Activated CD4-positive, alpha-beta T cell treated with anti-CD3 and anti-CD28 coated beads, Interleukin-2, Interleukin-6, amounts not matched to agents 100 ng/mL and 50 ng/mL, durations not matched to agents 16 hours and 8 hours (primary cell): ENCODE data around the gene NSF.
"Not testable (repeated sequence)": the region's sequence is repeated elsewhere in the genome, so short reads cannot be mapped to it uniquely, and the experiment has no call there.

ENCODE experiments used
- DNase-seq: peaks from one replicate; pipeline ENCODE4 v3.0.0-alpha.2; 2020

The NSF gene

DNA sequence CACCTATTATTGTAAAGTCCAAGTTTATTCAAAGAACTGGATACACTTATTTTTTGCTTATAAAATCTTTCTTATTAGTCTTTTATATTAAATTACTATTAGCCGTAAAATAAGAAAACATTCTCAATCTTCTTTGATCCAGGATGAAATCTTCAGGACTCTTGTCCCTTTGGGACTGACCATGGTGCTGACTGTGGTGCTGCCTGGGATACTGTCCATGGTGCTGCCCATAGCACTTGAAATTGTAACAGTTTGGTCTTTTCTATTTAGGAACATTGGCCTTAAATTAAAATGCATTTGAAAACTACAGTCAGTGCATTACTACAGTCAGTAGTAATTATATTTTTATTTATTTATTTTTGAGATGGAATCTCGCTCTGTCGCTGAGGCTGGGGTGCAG is 41.7 kb downstream of the NSF start:
- DNase-seq, result not testable (repeated sequence)

DNA sequence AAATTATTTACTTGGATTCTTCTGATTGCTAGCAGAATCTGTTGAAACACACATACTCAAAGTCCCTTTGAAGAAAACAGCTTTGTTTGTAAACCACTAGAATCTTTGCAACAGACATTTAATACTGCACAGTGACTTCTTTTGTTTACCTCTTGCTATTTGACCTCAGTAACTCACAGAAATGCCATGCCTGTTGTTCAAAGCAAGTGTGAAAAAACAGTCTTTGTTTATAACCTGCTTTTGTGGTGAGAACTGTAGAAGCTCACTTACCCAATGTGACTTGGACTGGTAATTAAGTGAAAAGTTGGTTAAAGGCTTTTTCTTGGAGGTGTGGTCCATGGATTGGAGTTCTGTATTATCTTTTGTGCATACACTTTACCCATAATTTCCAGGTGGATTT is 44.4 kb downstream of the NSF start:
- not testable (repeated sequence) for DNase-seq

DNA sequence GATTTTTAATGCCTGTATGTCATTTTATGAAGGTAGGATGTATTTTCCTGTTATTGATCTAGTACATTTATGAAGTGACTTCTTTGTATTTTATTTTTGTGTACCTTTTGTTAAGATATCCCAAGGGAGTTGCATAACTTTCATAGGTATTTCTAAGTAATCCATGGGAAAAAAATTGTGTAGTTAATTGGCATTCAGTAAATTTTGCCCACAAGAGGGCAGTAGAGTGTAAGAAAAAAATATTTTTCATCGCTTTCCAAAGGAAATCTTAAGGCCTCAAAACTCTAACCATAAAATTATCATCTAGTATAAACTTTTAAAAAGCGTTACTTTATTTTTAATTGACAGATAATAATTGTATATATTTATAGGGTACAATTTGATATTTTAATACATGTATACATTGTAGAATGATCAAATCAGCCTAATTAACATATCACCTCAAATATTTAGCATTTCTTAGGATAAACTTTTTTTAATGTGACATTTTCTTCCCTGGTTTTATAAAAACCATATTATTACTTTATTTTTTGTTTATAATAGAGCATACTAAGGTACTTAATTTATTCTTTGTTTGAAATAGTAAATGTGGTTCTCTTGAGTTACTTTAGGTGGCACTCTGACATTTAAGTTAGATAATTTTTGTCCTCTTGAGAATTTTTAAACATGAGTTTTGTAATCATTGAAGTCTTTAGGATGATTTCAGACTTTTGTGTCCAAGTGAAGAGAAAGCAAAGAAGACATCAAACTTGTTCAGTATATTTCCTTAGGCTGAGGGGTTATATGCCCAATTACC is 51.6 kb downstream of the NSF start:
- DNase-seq, result not testable (repeated sequence)

DNA sequence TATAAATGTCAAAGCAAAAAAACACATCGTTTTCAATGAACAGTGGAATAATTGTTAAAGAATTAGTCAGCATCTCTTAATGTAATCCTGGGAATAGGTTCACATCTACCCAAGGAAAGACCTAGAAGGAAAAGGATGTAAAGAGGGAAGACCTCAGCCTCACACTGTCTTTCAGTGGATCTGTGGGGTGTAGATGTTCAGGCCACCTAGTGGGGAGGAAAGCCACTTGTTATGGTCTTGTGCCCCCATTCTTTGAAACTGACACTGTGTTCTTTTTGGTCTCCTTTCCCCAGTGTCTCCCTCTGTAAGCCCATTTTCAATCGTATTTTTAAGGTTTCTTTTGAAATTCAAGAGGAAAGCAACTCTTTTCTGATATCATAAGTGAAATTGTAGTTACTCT is 56.8 kb downstream of the NSF start:
- not testable (repeated sequence) for DNase-seq

DNA sequence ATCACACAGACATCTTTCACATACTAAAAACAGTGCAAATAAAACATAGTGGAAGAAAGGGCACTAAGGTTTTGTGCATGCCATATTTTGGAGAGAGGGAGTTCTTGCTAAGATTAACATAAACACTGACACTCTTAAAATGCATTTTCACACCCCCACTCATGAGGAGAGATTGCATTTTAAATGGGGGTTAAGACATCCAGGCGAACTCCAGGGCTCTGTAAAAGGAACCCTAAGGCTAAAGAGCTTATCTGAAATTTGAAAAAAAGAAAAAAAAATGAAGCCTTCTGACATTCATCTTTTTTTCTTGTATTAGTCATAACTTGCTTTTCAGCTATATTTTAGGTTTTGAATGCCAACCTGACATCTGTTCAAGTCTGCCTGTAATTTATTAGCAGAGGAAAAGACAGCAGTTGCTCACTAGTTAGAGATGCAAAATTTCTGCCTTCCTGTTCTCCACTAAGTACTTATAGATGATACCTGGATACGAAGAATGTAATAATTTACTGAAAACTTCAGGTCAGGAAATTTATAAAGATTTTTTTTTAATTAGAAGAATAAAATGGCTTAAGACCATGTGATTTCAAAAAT is 57.3 kb downstream of the NSF start:
- not testable (repeated sequence) for DNase-seq

DNA sequence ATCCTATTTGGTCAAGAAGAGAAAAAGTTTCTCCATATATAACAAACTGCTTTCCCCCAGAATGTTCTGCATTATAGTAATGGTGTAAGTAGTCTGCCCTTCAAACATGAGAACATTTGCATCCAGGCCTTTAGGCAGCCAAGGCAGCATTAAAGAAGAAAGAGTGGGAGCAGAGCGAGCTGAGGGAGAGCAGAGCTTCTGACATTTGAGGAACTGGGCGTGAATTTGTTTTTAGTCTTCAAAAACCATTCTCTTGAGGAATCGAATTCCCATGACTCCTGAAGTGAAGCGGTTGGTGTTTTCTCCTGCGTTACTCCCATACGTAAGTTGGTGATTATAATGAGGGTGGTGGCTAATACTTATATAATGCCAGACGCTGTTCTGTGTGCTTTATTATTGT is 58.8 kb downstream of the NSF start:
- not testable (repeated sequence) for DNase-seq

DNA sequence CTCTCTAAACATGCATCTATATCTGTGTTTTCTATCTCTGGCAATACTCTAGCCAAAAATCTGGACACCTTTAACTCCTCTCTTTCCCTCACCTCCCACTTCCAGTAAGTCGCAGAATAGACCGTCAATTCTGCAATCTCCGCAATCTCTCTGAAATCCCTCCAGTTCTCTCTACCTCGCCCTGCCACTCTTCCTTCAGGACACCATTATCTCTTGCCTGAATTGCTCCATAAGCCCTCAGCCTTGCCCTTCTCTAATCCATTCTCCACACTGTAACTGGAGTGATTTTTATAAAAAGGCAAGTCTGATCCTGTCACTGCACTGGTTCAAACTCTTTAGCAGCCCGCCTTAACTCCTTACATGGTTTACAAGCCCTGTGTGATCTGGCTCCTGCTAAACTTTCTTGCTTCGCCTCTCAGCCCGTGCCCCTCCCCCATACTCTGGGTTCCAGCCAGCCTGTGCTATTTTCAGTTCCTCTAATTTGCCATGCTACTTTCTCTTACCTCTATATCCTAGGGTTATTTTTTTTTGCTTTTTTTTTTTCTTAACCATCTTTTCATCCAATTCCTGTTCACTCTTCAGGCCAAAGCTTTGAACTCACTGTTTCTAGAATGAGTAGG is 61.7 kb downstream of the NSF start:
- not testable (repeated sequence) for DNase-seq

DNA sequence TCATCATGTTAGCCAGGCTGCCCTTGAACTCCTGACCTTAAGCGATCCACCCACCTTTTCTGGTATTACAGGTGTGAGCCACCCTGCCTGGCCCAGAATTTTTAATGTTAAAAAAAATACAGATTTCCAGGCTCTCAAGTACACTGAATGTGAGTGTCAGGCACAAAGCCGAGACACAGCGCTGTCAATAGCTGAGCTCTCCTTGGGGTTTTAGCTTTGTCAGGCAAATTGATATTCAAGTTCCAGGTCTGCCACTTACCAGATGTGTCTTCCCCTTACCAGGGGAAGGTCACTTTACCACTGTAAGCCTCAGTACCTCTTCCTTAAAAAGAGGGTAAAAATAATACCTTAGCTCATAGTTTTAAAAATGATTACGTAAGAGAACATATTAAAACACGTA is 67.8 kb downstream of the NSF start:
- not testable (repeated sequence) for DNase-seq

DNA sequence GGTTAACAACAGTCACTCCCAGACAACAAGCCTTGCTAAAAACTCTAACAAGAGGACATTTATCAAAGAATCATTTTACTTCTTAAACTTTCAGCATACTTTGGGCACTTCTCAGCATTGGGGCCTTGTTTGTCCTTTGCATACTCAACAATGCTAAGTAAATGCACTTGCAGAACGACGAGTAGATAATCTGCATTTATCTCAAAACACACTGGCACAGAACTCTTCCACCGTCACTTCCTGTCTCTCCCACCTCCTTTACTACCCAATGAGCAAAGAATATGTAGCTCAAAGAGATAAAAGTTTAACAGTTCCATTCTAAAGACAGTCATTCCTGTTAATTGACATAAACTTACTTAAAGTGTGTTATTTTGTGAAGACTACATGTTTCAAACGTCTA is 69.2 kb downstream of the NSF start:
- not testable (repeated sequence) for DNase-seq

DNA sequence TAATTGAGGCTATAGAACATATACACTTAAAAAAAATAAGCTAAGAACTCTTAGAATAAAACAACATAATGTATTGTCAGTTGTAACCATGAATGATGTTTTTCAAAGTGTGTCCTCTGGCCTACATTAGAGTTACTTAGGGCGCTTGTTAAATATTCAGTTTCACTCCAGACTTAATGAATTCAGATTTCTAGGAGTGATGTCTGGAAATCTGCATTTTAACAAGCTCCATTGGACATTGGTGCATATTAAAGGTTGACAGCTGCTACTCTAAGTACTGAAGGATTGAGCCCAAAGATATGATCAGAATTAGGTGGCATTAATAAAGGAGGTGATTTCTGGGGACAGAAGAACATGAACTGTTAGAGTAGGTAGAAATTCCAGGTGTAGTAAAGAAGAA is 72.7 kb downstream of the NSF start:
- DNase-seq, result not testable (repeated sequence)

DNA sequence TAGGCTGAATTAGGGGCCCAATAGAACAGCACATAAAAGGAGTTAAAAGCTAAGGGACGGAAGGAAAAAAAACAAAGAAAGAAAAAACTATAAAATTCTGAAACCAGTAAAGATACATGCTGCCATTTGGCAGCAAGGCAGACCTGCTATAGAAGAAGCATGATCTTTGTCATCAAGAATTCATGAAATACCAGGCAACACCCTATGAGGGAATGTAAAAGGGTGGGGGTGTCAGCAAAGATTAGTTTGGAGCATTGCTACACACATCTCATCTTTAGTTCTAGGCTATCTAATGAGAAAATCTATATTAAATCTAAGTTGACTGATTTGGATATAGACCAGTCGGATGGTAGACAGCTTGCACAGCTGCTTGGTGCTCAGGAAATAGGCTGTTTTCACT is 73.1 kb downstream of the NSF start:
- DNase-seq, result not testable (repeated sequence)

DNA sequence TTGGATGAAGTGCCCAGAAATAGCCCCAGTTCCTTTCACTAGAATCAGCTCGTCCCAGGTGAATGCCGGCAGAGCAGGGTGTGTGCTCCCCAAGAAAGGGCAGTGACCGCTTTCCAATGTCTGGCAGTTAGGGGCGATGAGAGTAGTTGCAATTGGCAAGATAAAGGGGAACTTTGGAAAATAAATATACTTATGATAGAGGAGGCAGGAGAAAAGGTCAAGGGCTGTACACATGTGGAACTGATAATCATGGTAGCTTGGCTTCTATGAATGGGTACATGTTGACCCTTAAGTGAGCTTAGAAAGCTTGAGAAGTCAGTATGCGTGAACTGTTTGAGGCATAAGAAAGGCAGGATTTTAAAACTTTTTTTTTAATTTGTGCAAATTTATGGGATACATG is 75.5 kb downstream of the NSF start:
- not testable (repeated sequence) for DNase-seq

DNA sequence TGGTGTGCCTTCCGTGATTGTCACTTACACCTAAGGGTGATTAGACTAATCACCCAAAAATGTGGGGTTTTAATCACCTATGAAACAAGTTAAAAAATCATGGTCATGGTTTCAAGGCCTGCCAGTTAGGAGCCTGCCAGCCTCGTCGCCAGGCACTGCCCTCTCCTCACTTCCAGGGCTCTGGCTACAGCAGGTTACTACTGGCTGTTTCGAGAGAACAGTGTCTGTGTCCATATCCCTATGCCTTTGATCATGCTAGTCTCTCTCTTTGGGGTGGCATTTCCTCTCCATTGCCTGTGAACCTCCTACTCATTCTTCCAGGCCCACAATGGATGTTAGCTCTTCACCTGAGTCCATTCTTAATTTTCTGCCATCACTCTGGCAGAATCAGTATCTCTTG is 80.3 kb downstream of the NSF start:
- not testable (repeated sequence) for DNase-seq

DNA sequence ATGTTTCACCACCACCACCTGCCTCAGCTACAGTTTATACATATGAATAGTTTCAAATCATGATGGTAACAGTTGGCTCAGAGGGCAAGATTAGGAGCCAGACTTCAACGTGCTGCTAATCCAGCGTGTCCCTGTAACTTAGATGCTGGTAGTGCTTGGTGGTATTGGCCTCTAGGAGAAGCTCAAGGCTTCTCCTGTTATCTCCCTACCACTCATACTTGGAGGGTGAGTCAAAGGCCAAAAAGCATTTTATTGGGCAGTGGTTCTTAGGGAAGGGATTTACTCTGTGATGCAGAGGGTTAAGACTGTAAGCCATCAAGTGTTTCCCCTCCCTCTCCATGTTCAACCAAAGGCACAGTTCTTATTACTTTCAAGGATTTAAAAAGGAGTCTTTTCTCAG is 82.3 kb downstream of the NSF start:
- DNase-seq, result not testable (repeated sequence)

DNA sequence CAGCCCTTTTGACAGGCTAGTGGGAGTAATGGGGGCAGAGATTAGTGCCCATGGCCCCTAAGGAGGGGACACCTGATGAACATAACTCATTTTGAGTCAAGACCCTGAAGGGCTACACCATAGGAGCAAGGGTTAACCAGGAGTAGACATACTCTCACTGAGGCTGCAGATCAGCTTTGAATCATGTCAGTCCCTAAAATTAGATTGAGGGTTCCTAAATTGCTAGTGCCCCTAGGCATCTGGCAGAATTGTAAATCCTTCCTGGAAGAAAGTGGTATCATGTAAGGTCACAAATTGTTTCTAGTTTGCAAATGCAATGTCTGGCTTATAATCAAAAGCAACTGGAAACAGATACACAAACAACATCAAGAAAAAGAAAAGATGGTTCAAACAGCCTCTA is 87.3 kb downstream of the NSF start:
- not testable (repeated sequence) for DNase-seq

DNA sequence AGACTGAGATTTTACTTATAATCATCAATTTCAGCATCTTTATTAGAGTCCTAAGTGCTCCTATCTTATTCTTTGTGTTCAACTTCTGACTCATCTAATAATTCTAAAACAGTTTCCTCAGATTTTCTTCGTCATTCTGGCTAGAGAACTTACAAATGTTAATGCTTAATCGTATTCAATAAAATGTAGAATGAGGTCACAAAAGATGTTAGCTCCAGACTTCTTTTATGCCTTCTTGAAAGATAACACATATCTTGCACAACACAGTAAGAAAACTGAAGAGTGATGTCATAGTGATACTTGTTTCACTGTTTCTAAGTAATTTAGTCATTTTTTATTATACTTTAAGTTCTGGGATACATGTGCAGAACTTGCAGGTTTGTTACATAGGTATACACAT is 93.2 kb downstream of the NSF start:
- DNase-seq, result not testable (repeated sequence)

DNA sequence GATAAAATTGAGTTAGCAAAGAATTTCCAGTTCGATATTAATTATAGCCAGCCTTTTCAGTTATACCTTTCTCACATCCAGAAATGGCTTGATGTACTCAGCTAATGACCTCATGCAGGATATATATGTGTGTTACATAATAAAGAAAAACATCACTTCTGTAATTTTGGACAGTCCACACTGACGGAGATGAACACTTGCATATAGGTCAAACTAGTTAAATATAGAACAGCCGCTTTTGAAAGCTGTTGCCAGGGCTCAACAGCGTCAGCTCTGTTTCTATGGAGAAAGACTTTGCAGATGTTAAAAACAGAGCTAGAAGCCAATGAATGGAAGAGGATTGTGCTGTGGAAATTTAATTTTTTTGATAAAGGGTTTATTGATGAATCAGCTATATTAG is 94.8 kb downstream of the NSF start:
- DNase-seq, result not testable (repeated sequence)

DNA sequence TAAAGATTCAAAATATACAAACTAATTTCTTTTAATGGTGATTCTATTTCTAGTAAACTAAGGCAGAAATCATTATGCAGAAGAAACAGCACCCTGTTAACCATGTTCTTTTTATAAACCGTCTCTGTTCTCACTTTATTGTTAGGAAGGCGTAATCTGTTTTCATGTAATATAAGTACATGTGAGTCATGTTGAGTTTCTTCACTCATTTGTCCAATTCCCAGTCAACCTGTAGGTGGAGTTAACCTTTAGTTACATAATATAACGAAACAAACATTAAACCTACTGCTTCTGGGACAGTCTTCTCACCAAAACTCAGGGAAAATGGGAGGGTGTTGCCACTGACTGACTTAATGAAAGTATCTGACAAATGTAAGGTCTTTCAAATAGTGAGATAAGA is 101.7 kb downstream of the NSF start:
- DNase-seq, result not testable (repeated sequence)

DNA sequence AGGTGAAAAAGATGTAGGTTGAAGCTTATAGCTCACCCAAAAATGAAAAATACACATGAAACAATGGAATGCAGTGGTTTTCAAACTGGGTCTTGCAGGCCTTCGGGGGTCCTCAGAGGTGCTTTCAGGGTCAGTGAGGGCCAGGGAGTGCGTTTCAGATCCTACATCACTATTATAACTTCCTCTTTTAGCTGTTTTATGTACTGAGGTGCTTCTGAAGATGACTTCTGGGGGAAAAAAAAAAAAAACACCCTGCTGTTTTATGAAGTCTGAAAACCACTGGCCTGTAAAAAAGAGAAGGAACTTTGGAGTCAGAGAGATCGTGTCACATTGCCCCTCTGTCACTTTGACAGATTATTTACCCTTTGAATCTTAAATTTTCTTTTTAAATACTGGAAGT is 102.8 kb downstream of the NSF start:
- DNase-seq, result not testable (repeated sequence)

DNA sequence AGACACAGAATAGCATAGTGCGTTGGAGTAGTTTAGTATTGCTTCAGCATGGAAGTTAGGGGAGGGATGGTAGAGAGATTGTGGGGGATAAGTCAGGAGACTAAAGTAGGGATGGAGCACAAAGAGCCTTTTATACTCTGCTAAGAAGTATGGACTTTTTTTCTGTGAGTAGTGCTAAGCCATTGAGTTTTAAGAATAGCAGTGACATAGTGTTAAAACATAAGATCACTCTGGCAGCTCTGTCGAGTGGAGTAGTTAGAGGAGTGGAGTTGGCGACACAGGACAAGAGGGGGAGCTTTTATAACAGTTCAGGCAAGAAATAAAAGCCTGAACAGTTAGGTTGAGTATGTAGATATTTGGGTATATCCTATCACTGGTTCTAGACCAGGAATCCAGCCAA is 106.1 kb downstream of the NSF start:
- not testable (repeated sequence) for DNase-seq

DNA sequence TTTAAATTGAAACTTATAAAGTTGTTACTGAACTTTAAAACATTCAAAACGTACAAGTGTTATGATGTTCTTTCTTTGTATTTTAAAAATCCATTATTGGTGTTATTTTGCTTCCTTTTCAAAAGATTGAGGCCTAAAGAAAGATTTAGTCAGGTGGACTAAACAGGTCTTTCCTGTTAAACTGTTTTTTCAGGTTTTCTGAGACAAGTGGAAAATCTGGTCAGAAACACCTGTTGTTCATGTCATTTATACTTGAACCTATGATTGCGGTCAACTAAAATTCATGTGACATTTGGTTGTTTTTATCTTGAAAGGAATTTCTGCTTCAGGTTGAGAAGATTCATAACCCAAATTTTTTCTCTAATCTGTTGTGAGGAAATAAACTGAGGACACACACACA is 108.5 kb downstream of the NSF start:
- not testable (repeated sequence) for DNase-seq

DNA sequence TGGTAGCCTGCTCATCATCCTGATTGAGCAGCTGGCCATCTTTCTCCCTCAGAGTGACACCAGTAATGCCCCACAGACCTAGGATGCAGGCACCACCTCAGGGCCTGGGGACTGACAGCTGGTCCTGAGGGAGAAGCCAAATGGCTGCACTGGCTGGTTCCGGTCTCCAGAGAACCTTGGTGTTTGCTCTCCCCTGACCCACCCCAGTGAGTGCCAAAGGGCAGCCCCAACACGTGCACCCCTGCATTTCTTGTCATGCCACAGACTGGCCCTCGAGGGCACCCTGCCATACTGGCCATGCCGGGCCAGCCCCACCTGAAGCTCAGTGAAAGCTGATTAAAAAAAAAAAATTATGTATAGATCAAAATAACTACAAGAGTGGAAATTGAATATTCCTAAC is 127.5 kb downstream of the NSF start:
- DNase-seq, result no peak

DNA sequence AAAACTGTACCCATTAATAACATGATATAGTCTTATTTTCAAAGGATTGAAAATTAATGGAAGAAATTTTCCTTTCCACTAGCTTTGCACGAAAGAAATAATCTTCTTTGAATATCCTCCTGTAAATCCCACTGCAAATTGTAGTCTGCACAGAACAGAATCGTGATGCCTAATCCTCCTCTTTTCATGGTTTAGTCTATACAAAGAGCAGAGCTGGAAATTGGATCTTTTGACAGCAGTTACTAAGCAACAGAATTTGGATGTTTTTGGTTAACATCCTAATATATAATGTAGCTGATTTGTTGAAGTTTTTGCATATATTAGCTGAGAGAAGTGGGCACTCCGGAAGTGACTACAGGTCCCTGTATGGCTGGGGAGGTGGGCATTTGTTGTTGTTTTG is 129.4 kb downstream of the NSF start:
- DNase-seq, result no peak

DNA sequence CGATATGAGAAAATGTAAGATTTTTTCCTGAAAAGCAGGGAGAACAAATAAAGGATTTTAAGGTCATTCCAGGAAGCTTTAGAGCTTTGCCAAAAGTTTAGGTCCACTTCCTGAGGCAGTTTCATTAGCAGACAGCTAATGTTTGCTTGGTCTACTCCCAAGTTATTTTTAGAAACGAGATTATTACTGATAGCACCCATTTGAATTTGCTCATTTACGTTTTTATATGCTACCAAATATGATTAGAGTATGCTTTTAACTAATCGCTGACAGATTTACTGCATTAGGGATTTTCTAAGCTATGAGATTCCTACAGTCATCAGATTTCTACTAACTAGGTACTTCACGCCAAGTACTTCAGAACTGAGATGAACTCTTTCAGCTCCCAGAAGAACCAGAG is 129.9 kb downstream of the NSF start:
- no peak for DNase-seq
